ENCODE measurements around the gene C1D.
"Not testable (repeated sequence)": the region's sequence is repeated elsewhere in the genome, so short reads cannot be mapped to it uniquely, and the experiment has no call there.

Gene C1D

DNA sequence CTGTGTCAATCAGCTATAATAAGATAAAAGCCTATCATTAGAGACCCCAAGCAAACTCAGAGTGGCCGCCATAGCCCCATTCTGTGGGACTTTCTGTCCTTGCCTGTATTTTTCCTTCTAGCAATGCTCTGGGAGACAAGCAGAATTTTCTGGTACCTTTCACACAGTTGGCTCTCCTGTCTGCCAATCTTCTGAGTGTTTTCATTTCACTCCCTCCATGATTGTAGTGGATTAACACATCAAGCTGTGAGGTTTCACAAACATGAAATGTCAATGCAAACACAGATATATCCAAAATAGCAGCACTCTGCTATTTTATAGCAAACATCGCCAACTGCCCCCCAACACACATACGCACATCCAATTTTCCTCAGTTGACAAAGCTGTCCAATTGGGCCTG, 64.9 kb downstream of the C1D start:
- no peak for DNase-seq

GRCh38 chr2:67997528-67997900, 65.3 kb downstream of the C1D start:
- DNase-seq, result no peak

DNA sequence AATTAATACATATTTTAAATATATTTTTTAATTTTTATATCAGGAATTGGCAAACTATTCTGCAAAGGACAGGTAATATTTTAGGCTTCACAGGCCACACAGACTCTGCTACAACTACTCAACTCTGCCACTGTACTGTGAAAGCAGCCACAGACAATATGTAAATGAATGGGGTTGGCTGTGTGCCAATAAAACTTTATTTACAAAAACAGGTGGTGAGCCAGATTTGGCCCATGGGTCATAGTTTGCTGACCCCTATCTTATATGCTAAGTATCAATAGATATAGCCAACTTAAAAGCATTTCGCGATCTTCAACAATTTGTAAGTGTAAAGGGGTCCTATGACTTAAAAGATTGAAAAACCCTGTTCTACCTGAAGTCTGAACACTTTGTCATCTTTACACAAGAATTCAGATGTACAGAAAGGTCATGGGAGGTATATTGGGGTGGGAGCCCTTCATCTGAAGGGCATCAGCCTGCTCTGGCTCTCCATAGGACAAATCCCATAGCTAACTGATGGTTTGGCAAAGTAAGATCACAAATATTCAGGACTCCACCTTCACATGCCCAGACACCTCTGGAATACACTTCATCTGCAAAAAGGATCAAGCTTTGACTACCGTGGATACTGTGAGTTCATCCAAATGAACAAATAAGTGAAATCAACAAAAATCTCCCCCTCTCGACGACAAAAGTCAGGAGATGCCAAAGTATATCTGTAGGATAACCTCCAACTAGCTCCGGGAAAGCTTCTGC, 65.9 kb downstream of the C1D start:
- no peak for DNase-seq

DNA sequence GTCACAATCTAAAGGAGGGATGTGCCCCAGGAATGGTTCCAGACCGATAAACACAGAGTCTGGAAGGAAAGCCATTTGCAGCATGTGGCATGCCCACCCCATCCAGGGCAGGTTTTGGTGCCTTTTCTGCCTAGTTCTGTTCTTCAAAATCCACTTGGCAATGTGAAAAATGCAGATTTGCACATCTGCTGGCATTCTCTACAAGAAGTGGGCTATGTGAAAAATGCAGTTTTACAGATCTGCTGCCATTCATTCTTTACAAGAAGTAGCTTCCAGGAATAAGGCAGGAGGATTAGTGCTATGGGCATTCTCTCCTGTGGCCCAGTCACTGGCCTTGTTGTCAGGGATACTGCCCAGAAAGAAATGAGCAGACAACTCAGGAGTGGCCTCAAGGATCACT, 68.1 kb downstream of the C1D start:
- no peak for DNase-seq

GRCh38 chr2:67994069-67994468, 68.7 kb downstream of the C1D start:
- DNase-seq, result not testable (repeated sequence)

- no peak for DNase-seq
Observed at GRCh38 chr2:67993329-67993728, 69.5 kb downstream of the C1D start.

DNA sequence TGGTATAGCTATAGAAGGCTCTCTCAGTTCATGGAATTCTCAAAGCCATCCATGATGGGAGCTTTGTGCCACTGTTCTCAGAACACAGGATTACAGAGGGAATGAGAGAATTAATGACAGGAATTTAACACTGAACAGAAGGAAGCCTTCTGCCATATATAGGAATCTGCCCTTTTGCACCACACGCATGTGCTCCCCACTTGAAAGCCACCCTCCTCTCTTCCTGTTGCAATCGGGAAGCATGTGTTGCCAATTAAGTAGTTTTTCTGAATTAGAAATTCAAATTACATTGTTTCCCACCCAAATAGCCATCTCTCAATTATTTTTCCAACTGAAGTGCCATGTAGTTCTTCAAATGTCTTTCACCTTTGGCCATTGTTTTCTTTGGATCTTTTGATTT, 71.3 kb downstream of the C1D start:
- no peak for DNase-seq

All from stimulated activated naive CD4-positive, alpha-beta T cell treated with Interleukin-2 at 50 U/mL for 16 hours (primary cell).